Stimulated activated CD8-positive, alpha-beta memory T cell treated with anti-CD3 and anti-CD28 coated beads, Interleukin-2, amount 100 ng/mL, for 1 hour (primary cell): ENCODE measurements around the gene RARRES1.

ENCODE experiments used
- DNase-seq, 2 donors: peaks; one replicate each; pipeline ENCODE4 v3.0.0-alpha.2; 2020; ENCODE audit warnings: low read depth in 2 of 2

The RARRES1 gene

GRCh38 chr3:158765518-158766205 is 33.4 kb upstream of the RARRES1 start:
- no peak for DNase-seq

DNA sequence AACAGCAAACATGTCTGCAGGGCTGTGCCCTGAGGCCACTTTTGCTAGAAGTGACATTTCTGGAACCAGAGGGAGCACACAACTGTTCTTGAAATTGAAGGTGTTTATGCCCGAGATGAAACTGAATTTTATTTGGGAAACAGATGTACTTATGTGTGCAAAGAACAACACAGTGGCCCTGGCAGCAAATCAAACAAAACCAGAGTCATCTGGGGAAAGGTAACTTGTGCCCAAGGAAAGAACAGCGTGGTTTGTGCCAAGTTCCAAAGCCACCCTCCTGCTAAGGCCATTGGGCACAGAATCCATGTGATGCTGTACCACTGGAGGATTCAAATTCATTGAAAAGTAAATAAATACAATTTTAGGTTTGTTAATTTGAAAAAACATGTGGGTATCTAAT is 31.2 kb upstream of the RARRES1 start:
- DNase-seq, result no peak

DNA sequence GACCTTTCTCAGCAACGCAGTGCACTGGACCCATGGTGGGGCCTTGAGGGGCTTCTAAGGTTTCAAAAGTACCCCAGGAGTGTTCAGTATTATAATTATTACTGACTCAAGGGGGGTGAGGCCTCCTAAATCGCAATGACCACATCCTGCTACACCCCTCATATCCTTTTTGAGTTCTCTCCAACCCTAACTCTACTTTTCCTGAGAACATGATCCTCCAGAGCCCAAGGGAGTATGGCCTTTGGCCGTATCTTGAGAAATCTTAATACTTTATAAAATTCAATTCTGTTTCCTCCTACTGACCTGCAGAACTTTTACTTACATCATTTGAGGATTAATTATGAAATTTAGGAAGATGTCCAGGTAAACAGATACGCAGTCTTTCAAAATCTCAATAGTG is 30.4 kb upstream of the RARRES1 start:
- DNase-seq, result no peak

- DNase-seq, result no peak
These were observed 29.1 kb upstream of the RARRES1 start for GRCh38 chr3:158761350-158761749.

DNA sequence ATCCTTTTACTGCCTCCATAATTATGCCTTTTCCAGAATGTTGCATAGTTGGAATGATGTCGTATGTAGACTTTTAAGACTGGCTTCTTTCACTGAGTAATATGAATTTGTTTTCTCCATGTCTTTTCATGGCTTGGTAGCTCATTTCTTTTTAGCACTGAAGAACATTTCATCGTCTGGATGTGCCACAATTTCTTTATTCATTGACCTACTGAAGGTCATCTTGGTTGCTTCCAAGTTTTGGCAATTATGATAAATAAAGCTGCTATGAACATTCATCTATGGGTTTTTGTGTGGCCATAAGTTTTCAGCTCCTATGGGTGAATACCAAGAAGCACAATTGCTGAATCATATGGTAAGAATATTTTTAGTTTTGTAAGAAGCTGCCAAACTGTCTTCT is 23.2 kb upstream of the RARRES1 start:
- DNase-seq, result no peak

GRCh38 chr3:158753854-158754253 is 21.6 kb upstream of the RARRES1 start:
- no peak for DNase-seq

- DNase-seq, result no peak
These were observed 19.1 kb upstream of the RARRES1 start for GRCh38 chr3:158751316-158751715.

DNA sequence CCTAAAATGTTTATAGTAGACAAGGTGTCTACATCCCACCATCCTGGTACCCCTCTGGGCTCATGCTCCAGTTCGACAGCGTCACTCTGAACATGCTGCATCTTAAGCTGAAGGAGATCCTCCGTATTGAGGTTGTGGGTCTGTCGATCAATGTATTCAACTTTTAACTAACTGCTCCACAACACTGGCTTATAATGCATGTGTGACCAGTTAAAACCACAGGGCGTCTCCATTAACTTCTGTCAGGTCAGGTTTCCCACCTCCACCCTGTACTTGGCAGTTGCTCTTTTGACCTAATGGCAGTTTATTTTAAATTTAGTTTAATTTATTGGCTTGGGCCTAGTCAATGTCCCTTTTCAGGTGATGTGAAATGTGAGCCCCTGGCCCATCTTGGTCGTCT is 17.8 kb upstream of the RARRES1 start:
- no peak for DNase-seq

DNA sequence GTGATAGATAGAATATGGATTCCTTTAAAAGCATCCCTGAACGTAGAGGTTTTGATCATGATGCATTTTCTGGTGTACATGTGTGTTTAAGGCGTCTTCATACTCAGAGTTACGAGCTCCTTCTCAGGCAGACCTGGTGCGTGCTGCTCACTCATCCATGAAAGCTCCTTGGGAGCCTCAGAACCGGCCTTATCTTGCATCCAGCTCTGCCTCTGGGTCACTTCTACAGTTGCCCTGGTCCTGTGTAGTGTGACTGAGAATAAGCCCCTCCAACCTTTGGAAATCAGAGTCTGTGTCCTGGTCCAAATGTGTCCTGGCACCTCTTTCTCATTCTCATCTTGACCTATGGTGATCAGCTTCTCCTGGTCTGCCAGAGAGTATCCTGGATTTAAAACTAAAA is 17.3 kb upstream of the RARRES1 start:
- DNase-seq, result no peak

GRCh38 chr3:158748237-158748828 is 16.1 kb upstream of the RARRES1 start:
- DNase-seq, result no peak

- no peak for DNase-seq
These were observed 15.2 kb upstream of the RARRES1 start for GRCh38 chr3:158747417-158747816.

DNA sequence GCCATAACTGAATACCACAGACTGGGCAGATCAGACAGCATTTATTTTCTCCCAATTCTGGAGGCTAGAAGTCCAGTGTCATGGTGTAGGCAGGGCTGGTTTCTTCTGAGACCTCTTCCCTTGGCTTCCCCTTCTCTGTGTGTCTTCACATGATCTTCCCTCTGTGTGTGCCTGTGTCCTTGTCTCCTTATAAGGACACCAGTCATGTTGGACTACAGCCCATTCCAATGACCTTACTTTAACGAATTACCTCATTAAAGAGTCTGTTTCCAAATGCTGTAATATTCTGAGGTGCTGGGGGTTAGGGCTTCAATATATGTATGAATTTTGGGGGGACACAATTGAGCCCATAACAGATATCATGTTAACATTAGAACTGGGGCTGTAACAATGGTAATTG is 13.3 kb upstream of the RARRES1 start:
- DNase-seq, result no peak

GRCh38 chr3:158744567-158745288 is 12.5 kb upstream of the RARRES1 start:
- DNase-seq, result no peak

DNA sequence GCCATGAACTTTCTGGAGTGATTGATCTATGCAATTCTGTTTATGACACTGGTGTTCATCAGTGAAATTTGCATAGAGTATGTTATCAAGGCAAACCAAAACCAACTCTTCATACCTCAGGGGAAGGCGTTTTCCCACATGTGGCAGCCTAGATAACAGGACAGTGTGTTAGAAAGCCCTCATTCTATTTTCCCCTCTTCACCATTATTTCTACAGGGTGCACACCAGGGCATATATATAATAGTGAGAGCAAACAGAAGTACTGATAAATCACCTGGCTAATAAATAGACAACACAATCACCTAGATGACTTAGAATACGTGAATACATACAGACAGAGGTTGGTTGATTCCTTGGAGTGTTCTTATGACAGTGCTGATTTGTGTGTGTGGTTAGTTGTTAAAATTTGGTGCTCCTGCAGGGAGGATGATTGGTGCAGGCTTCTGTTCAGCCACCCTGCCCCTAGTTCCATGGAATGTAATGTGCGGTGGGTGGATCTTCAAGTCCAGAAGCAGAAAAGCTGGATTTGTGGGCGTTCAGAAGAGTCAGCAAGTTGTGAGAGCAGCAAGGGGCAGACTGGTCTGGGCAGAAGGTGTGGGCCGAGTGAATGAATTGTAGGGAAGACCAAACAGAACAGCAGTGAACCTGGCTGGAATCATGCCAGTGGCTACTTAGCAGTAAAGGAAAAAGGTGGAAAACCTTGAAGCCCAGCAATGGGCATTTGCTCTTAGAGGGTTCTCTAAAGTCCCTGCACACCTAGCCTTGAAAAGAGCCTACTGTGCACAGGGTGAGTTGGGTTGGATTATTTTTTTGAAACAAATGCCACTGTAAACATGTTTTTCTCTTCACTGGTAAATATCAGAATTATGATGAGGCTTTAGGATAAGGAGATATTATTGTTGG is 11.7 kb upstream of the RARRES1 start:
- no peak for DNase-seq

GRCh38 chr3:158742871-158743663 is 10.8 kb upstream of the RARRES1 start:
- no peak for DNase-seq

- no peak for DNase-seq
These were observed 7.4 kb upstream of the RARRES1 start for GRCh38 chr3:158739661-158740060.

GRCh38 chr3:158739078-158739477 is 6.8 kb upstream of the RARRES1 start:
- DNase-seq, result no peak

GRCh38 chr3:158738653-158739052 is 6.4 kb upstream of the RARRES1 start:
- no peak for DNase-seq

DNA sequence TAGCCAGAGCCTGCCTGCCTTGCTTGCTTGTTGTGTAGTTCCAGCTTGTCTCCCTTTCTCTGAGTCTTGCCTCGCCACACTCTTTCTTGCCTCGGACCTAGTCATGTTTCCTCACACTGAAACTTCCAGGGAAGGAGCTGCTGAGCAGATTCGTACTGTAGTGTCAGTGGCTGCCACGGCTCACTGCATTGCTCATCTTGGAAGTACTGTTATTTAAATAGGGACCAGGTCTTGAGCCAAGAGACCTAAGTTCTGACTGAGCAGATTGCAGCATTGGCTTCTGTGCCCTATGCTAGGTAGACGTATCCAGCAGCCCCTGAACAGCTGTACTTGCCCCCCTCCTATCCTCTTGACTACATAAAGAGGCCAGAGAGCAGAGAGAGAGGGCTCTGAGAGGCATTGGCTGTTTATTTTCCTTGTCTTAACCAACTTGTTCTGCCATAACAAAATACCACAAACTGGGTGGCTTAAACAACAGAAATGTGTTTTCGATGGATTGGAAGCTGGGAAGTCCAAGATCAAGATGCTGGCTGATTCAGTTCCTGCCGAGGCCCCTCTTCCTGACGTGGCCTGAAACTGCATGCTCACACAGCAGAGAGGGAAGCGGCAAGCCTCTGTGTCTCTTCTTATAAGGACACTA is 5.8 kb upstream of the RARRES1 start:
- no peak for DNase-seq

DNA sequence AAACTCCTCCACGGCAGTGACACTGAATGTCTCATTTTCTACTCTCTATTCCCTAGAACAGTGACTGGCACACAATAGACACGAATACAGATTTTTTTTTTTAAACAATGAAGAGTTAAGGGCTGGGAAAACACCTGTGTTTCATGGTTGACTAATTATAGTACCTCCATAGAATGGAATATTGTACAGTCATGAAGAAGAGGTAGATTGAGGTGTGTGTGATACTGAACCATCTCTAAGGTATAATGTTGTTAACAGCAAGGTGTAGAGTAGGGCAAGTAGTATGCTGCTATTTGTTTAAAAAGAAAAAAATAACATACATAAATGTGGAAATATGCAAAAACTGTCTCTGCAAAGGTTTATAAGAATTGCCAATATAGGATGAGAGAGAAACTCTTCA is 5.2 kb upstream of the RARRES1 start:
- DNase-seq, result no peak
